Keratinocyte (primary cell): ENCODE results near the gene GLOD5. TPM values are rescaled to one million over a fixed set of nuclear protein-coding genes. Genes with fewer than 3 reads are reported as not detected.

ENCODE experiments used
- DNase-seq: peaks from one replicate; pipeline ENCODE4 v3.0.0-alpha.2; 2011; ENCODE audit warnings: low read depth, missing footprints, low spot score
- FAIRE-seq: peaks from 2 replicates; lab custom pipeline; 2011; peaks lifted over from hg19 to GRCh38; lab: Jason Lieb, UNC
- H2AFZ ChIP-seq: 2 replicates; pipeline ENCODE4 v1.6.0; 2012; ENCODE audit warnings: low read length, control low read depth, inconsistent platforms; ENCODE audit not compliant: control insufficient read depth
- H3K27ac ChIP-seq: 2 replicates; pipeline ENCODE4 v1.5.1; 2011; ENCODE audit warnings: low read length; ENCODE audit not compliant: control insufficient read depth, insufficient read depth
- H3K27me3 ChIP-seq: 3 replicates; pipeline ENCODE4 v1.6.0; 2011; ENCODE audit warnings: low read length; ENCODE audit not compliant: control insufficient read depth, insufficient read depth; ENCODE audit errors: extremely low read depth
- H3K36me3 ChIP-seq, 2 experiments: 2 replicates in 1 of 2; 3 replicates in 1 of 2; pipeline ENCODE4 v1.5.1; 2011; ENCODE audit warnings: low read length in 2 of 2, mild to moderate bottlenecking in 1 of 2; ENCODE audit not compliant: control insufficient read depth in 2 of 2, insufficient read depth in 2 of 2; ENCODE audit errors: extremely low read depth in 1 of 2
- H3K4me1 ChIP-seq: 3 replicates; pipeline ENCODE4 v1.5.1; 2011; ENCODE audit warnings: low read length; ENCODE audit not compliant: control insufficient read depth, insufficient read depth; ENCODE audit errors: extremely low read depth
- H3K4me2 ChIP-seq: 3 replicates; pipeline ENCODE4 v1.6.0; 2011; ENCODE audit warnings: low read depth, low read length; ENCODE audit not compliant: control insufficient read depth, insufficient read depth; ENCODE audit errors: extremely low read depth
- H3K4me3 ChIP-seq, 3 experiments: fragments of 200-600 bp in 1 of 3; sonication (generic) in 1 of 3; 2 replicates in 2 of 3; 3 replicates in 1 of 3; pipeline ENCODE4 v1.5.1; 2011 to 2016; ENCODE audit warnings: low read length in 3 of 3, mild to moderate bottlenecking in 3 of 3, control low read depth in 2 of 3, inconsistent platforms in 1 of 3, low read depth in 1 of 3, mixed read lengths in 1 of 3, mixed run types in 1 of 3, moderate library complexity in 1 of 3; ENCODE audit not compliant: control insufficient read depth in 2 of 3, insufficient read depth in 2 of 3; ENCODE audit errors: extremely low read depth in 1 of 3
- H3K79me2 ChIP-seq: 2 replicates; pipeline ENCODE4 v1.6.0; 2012; ENCODE audit warnings: low read length; ENCODE audit not compliant: control insufficient read depth, insufficient read depth
- H3K9ac ChIP-seq: 3 replicates; pipeline ENCODE4 v1.6.0; 2011; ENCODE audit warnings: low read length; ENCODE audit not compliant: control insufficient read depth, insufficient read depth; ENCODE audit errors: extremely low read depth
- H3K9me1 ChIP-seq: 3 replicates; pipeline ENCODE4 v1.6.0; 2011; ENCODE audit warnings: low read length; ENCODE audit not compliant: control insufficient read depth, insufficient read depth; ENCODE audit errors: extremely low read depth
- H3K9me3 ChIP-seq: 2 replicates; pipeline ENCODE4 v1.5.1; 2012; ENCODE audit warnings: low read depth, low read length; ENCODE audit not compliant: control insufficient read depth
- H4K20me1 ChIP-seq: 3 replicates; pipeline ENCODE4 v1.6.0; 2011; ENCODE audit warnings: low read length; ENCODE audit not compliant: control insufficient read depth, insufficient read depth; ENCODE audit errors: extremely low read depth
- CTCF ChIP-seq, 3 experiments: IDR thresholded peaks in 1 of 3; conservative IDR thresholded peaks in 1 of 3; optimal IDR thresholded peaks in 1 of 3; 2 replicates in 2 of 3; 3 replicates in 1 of 3; pipeline versions ENCODE3 to v1.5.1; 2011; ENCODE audit warnings: low read length in 3 of 3, mild to moderate bottlenecking in 3 of 3, moderate library complexity in 2 of 3, control low read depth in 1 of 3, inconsistent platforms in 1 of 3; ENCODE audit not compliant: insufficient read depth in 2 of 3; ENCODE audit errors: extremely low read depth in 1 of 3
- EZH2 ChIP-seq: IDR thresholded peaks from one replicate; pipeline ENCODE4 v1.6.1; 2012; ENCODE audit warnings: inconsistent platforms, mild to moderate bottlenecking, low read length, moderate library complexity
- dilution Hi-C: fragments of 300-500 bp; cut with MboI; formaldehyde crosslinking; loops from one replicate; pipeline ENCODE4 v1.7.0; 2020; ENCODE audit warnings: low sequenced_read_pairs; ENCODE audit not compliant: extremely low pct_ligation_motif_present
- polyA plus RNA-seq, 5 experiments: library from polyadenylated mRNA; depleted of rRNA in 3 of 5; stranded (reverse) in 3 of 5; stranded (forward) in 1 of 5; unstranded in 1 of 5; fragments of >200 nt; gene quantifications; 1 replicate in 1 of 5; 2 replicates in 3 of 5; 3 replicates in 1 of 5; pipeline versions ENCODE4 v1.2.1 to v1.2.3, GENCODE V29; 2011 to 2012; ENCODE audit warnings: missing spikeins in 2 of 5, low read depth in 1 of 5, low replicate concordance in 1 of 5

Gene GLOD5
- polyA plus RNA-seq, 1 donor (not counting 4 experiments of a cell fraction or from before 2014, with no cell fraction given): not detected

GRCh38 chrX:48747415-48748016 lies 14.0 kb upstream of the GLOD5 start:
- H4K20me1 ChIP-seq: no peaks in the 10 kb centered on the region
- no peak overlapping the region for H3K4me2 ChIP-seq
- no peaks in the 10 kb centered on the region for H3K36me3 ChIP-seq
- no peak overlapping the region for H3K27ac ChIP-seq
- DNase-seq: no peak
- dilution Hi-C loops: no loop called here
- no peaks in the 10 kb centered on the region for H3K79me2 ChIP-seq
- H3K27me3 ChIP-seq: no peaks in the 10 kb centered on the region
- H3K9ac ChIP-seq: no peak overlapping the region
- no peaks in the 10 kb centered on the region for H3K9me3 ChIP-seq
- H3K4me1 ChIP-seq: no peaks in the 10 kb centered on the region
- H3K4me3 ChIP-seq: no peak overlapping the region
- no peak for TF ChIP-seq EZH2
- no peak for TF ChIP-seq CTCF (optimal IDR thresholded peaks at IDR 0.05 in 1 of 3, IDR thresholded peaks at IDR 0.05 in 1 of 3, conservative IDR thresholded peaks at IDR 0.05 in 1 of 3; ENCODE audit: extremely low read depth in 1 of 3, insufficient read depth in 2 of 3, low read length in 3 of 3)
- H3K9me1 ChIP-seq: no peaks in the 10 kb centered on the region
- no peak for FAIRE-seq
- H2AFZ ChIP-seq: no peak overlapping the region

- Histone ChIP-seq H3K27ac (no peak overlapping the region), H3K79me2 (no peaks in the 10 kb centered on the region)
- FAIRE-seq: no peak
These were observed 12.4 kb upstream of the GLOD5 start for GRCh38 chrX:48749182-48749581.

More at GRCh38 chrX:48749182-48749581, 12.4 kb upstream of the GLOD5 start:
- Histone ChIP-seq H3K36me3 (no peaks in the 10 kb centered on the region), H3K4me1 (no peaks in the 10 kb centered on the region), H3K9ac (no peak overlapping the region), H3K4me2 (no peak overlapping the region), H3K4me3 (no peak overlapping the region), H4K20me1 (no peaks in the 10 kb centered on the region), H3K9me1 (no peaks in the 10 kb centered on the region), H3K9me3 (no peaks in the 10 kb centered on the region), H2AFZ (no peak overlapping the region), H3K27me3 (no peaks in the 10 kb centered on the region)
- no peak for TF ChIP-seq EZH2
- no peak for TF ChIP-seq CTCF (optimal IDR thresholded peaks at IDR 0.05 in 1 of 3, IDR thresholded peaks at IDR 0.05 in 1 of 3, conservative IDR thresholded peaks at IDR 0.05 in 1 of 3; ENCODE audit: extremely low read depth in 1 of 3, insufficient read depth in 2 of 3, low read length in 3 of 3)
- dilution Hi-C loops: no loop called here
- DNase-seq: no peak
